ENCODE results near the gene PPP2R5C. TPM values are rescaled to one million over a fixed set of nuclear protein-coding genes. Genes with fewer than 3 reads are reported as not detected.

Gene PPP2R5C
- total and polyA plus RNA-seq, 2 of the 8 experiments (the other 6 are each of a cell fraction or from before 2014, with no cell fraction given), result 49.6 to 95.9 TPM

GRCh38 chr14:101743701-101744100, 17.8 kb upstream of the PPP2R5C start (continued):
- TF ChIP-seq, protein P1, sequence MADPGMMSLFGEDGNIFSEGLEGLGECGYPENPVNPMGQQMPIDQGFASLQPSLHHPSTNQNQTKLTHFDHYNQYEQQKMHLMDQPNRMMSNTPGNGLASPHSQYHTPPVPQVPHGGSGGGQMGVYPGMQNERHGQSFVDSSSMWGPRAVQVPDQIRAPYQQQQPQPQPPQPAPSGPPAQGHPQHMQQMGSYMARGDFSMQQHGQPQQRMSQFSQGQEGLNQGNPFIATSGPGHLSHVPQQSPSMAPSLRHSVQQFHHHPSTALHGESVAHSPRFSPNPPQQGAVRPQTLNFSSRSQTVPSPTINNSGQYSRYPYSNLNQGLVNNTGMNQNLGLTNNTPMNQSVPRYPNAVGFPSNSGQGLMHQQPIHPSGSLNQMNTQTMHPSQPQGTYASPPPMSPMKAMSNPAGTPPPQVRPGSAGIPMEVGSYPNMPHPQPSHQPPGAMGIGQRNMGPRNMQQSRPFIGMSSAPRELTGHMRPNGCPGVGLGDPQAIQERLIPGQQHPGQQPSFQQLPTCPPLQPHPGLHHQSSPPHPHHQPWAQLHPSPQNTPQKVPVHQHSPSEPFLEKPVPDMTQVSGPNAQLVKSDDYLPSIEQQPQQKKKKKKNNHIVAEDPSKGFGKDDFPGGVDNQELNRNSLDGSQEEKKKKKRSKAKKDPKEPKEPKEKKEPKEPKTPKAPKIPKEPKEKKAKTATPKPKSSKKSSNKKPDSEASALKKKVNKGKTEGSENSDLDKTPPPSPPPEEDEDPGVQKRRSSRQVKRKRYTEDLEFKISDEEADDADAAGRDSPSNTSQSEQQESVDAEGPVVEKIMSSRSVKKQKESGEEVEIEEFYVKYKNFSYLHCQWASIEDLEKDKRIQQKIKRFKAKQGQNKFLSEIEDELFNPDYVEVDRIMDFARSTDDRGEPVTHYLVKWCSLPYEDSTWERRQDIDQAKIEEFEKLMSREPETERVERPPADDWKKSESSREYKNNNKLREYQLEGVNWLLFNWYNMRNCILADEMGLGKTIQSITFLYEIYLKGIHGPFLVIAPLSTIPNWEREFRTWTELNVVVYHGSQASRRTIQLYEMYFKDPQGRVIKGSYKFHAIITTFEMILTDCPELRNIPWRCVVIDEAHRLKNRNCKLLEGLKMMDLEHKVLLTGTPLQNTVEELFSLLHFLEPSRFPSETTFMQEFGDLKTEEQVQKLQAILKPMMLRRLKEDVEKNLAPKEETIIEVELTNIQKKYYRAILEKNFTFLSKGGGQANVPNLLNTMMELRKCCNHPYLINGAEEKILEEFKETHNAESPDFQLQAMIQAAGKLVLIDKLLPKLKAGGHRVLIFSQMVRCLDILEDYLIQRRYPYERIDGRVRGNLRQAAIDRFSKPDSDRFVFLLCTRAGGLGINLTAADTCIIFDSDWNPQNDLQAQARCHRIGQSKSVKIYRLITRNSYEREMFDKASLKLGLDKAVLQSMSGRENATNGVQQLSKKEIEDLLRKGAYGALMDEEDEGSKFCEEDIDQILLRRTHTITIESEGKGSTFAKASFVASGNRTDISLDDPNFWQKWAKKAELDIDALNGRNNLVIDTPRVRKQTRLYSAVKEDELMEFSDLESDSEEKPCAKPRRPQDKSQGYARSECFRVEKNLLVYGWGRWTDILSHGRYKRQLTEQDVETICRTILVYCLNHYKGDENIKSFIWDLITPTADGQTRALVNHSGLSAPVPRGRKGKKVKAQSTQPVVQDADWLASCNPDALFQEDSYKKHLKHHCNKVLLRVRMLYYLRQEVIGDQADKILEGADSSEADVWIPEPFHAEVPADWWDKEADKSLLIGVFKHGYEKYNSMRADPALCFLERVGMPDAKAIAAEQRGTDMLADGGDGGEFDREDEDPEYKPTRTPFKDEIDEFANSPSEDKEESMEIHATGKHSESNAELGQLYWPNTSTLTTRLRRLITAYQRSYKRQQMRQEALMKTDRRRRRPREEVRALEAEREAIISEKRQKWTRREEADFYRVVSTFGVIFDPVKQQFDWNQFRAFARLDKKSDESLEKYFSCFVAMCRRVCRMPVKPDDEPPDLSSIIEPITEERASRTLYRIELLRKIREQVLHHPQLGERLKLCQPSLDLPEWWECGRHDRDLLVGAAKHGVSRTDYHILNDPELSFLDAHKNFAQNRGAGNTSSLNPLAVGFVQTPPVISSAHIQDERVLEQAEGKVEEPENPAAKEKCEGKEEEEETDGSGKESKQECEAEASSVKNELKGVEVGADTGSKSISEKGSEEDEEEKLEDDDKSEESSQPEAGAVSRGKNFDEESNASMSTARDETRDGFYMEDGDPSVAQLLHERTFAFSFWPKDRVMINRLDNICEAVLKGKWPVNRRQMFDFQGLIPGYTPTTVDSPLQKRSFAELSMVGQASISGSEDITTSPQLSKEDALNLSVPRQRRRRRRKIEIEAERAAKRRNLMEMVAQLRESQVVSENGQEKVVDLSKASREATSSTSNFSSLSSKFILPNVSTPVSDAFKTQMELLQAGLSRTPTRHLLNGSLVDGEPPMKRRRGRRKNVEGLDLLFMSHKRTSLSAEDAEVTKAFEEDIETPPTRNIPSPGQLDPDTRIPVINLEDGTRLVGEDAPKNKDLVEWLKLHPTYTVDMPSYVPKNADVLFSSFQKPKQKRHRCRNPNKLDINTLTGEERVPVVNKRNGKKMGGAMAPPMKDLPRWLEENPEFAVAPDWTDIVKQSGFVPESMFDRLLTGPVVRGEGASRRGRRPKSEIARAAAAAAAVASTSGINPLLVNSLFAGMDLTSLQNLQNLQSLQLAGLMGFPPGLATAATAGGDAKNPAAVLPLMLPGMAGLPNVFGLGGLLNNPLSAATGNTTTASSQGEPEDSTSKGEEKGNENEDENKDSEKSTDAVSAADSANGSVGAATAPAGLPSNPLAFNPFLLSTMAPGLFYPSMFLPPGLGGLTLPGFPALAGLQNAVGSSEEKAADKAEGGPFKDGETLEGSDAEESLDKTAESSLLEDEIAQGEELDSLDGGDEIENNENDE (IDR thresholded peaks at IDR 0.05; ENCODE audit: insufficient replicate concordance, low read length), result no peak
- no peak for TF ChIP-seq GABPA (IDR thresholded peaks at IDR 0.05; ENCODE audit: borderline replicate concordance, insufficient read depth, low read length)
- no peak for TF ChIP-seq ATF2 (IDR thresholded peaks at IDR 0.05; ENCODE audit: low read length)
- no peak for TF ChIP-seq MAFK (IDR thresholded peaks at IDR 0.05; ENCODE audit: low read depth, low read length)
- TF ChIP-seq, protein P2, sequence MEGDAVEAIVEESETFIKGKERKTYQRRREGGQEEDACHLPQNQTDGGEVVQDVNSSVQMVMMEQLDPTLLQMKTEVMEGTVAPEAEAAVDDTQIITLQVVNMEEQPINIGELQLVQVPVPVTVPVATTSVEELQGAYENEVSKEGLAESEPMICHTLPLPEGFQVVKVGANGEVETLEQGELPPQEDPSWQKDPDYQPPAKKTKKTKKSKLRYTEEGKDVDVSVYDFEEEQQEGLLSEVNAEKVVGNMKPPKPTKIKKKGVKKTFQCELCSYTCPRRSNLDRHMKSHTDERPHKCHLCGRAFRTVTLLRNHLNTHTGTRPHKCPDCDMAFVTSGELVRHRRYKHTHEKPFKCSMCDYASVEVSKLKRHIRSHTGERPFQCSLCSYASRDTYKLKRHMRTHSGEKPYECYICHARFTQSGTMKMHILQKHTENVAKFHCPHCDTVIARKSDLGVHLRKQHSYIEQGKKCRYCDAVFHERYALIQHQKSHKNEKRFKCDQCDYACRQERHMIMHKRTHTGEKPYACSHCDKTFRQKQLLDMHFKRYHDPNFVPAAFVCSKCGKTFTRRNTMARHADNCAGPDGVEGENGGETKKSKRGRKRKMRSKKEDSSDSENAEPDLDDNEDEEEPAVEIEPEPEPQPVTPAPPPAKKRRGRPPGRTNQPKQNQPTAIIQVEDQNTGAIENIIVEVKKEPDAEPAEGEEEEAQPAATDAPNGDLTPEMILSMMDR (IDR thresholded peaks at IDR 0.05; ENCODE audit: control extremely low read depth in 1 of 3, insufficient read depth in 1 of 3, low read depth in 1 of 3, low read length in 3 of 3), result no peak
- no peak for TF ChIP-seq CEBPB (IDR thresholded peaks at IDR 0.05; ENCODE audit: low read depth, low read length)
- TF ChIP-seq TBP (IDR thresholded peaks at IDR 0.05; ENCODE audit: low read depth, low read length), result no peak
- no peak for TF ChIP-seq ASH2L (IDR thresholded peaks at IDR 0.05; ENCODE audit: low read length)
